PC-9 (cell line): ENCODE results near the gene IFNGR2. TPM values are rescaled to one million over a fixed set of nuclear protein-coding genes. Genes with fewer than 3 reads are reported as not detected.

ENCODE experiments used
- BruUV-seq: library from RNA; stranded (reverse); fragments of 400-500 nt; replicated peaks from 2 replicates; lab custom pipeline; 2021; lab: Mats Ljungman, UMichigan
- CTCF ChIA-PET: fragments of 300-600 bp; sonication (Branson Sonifier 250); formaldehyde crosslinking; loops from one replicate; lab custom pipeline; 2022; ENCODE audit warnings: antibody characterized with exemption; lab: Charles Lee
- POLR2A ChIA-PET: fragments of 300-600 bp; sonication (Branson Sonifier 250); formaldehyde crosslinking; loops from one replicate; lab custom pipeline; 2022; ENCODE audit warnings: antibody characterized with exemption; ENCODE audit not compliant: unreplicated experiment; lab: Charles Lee
- DNase-seq, 2 experiments: peaks; one replicate each; pipeline versions ENCODE4 v3.0.0 to v3.0.0-alpha.2; 2015 to 2022; ENCODE audit warnings: mixed read lengths in 1 of 2
- H2AFZ ChIP-seq: fragments of 200-600 bp; sonication (generic); 2 replicates; pipeline ENCODE4 v1.8.1; 2017; ENCODE audit warnings: antibody characterized with exemption
- H3F3A ChIP-seq: fragments of 200-600 bp; sonication (generic); 2 replicates; pipeline ENCODE4 v1.8.1; 2017; ENCODE audit warnings: antibody characterized with exemption, mild to moderate bottlenecking, low read depth; ENCODE audit not compliant: insufficient read depth
- H3K27ac ChIP-seq: fragments of 200-600 bp; sonication (generic); 2 replicates; pipeline ENCODE4 v1.6.1; 2016; ENCODE audit warnings: mixed run types
- H3K27me3 ChIP-seq: fragments of 200-600 bp; sonication (generic); 2 replicates; pipeline ENCODE4 v1.6.1; 2016; ENCODE audit warnings: low read depth, mixed run types; ENCODE audit not compliant: insufficient read depth
- H3K36me3 ChIP-seq: fragments of 200-600 bp; sonication (generic); 2 replicates; pipeline ENCODE4 v1.6.1; 2016; ENCODE audit warnings: low read depth, mixed run types
- H3K4me1 ChIP-seq: fragments of 200-600 bp; sonication (generic); replicated peaks from 2 replicates; pipeline ENCODE4 v1.6.1; 2016; ENCODE audit warnings: mixed run types; ENCODE audit not compliant: insufficient read depth
- H3K4me2 ChIP-seq: fragments of 200-600 bp; sonication (generic); 2 replicates; pipeline ENCODE4 v1.6.1; 2017; ENCODE audit warnings: mixed run types
- H3K4me3 ChIP-seq: fragments of 200-600 bp; sonication (generic); 2 replicates; pipeline ENCODE4 v1.6.1; 2016; ENCODE audit warnings: mixed run types
- H3K79me2 ChIP-seq: fragments of 200-600 bp; sonication (generic); 2 replicates; pipeline ENCODE4 v1.6.1; 2017; ENCODE audit warnings: low read depth, mixed run types
- H3K9me2 ChIP-seq: fragments of 200-600 bp; sonication (generic); 2 replicates; pipeline ENCODE4 v1.8.1; 2017; ENCODE audit warnings: mild to moderate bottlenecking; ENCODE audit not compliant: insufficient read depth
- H3K9me3 ChIP-seq: fragments of 200-600 bp; sonication (generic); 2 replicates; pipeline ENCODE4 v1.8.1; 2016; ENCODE audit warnings: low read depth; ENCODE audit not compliant: insufficient read depth
- H4K20me1 ChIP-seq: fragments of 200-600 bp; sonication (generic); 2 replicates; pipeline ENCODE4 v1.8.1; 2017; ENCODE audit not compliant: insufficient read depth
- CTCF ChIP-seq: fragments of 200-600 bp; sonication (generic); conservative IDR thresholded peaks from 2 replicates; pipeline ENCODE4 v1.6.1; 2017; ENCODE audit warnings: mixed run types, antibody characterized with exemption, mild to moderate bottlenecking, moderate library complexity
- EZH2 ChIP-seq: fragments of 200-600 bp; sonication (generic); IDR thresholded peaks from 2 replicates; pipeline ENCODE4 v1.8.0; 2017; ENCODE audit warnings: antibody characterized with exemption, low read depth
- intact Hi-C: fragments of 100-400 bp; cut with micrococcal nuclease; formaldehyde crosslinking; loops from one replicate; pipeline ENCODE4 v1.10.0; 2022; ENCODE audit not compliant: unreplicated experiment
- total RNA-seq: library from RNA; stranded (reverse); gene quantifications from 2 replicates; pipeline ENCODE4 v1.2.3, GENCODE V29; 2021

IFNGR2 gene
- total RNA-seq, 1 experiment from 2014 or later = 16.0 TPM

GRCh38 chr21:33357177-33357576 lies 46.0 kb upstream of the IFNGR2 start:
- no peak for DNase-seq
- no peaks in the 10 kb centered on the region for H3K9me2 ChIP-seq
- no peaks in the 10 kb centered on the region for H3K9me3 ChIP-seq
- H3K4me1 ChIP-seq = 0 out of 2 replicates have a peak, but pooled peaks cover 6% of the 10 kb centered on the region
- no peaks in the 10 kb centered on the region for H3K79me2 ChIP-seq
- no peak overlapping the region for H3K4me2 ChIP-seq
- no peak overlapping the region for H3K27ac ChIP-seq
- H3K4me3 ChIP-seq = no peak overlapping the region
- intact Hi-C loops = no loop called here
- H3K27me3 ChIP-seq = no peaks in the 10 kb centered on the region
- H4K20me1 ChIP-seq = no peaks in the 10 kb centered on the region
- H2AFZ ChIP-seq = no peak overlapping the region
- H3F3A ChIP-seq = peaks cover 12% of the 10 kb centered on the region; the same call in 1 of the 2 replicates
- TF ChIP-seq EZH2 (no peak), CTCF (no peak)
- POLR2A ChIA-PET = no interaction called here
- CTCF ChIA-PET = no interaction called here
- BruUV-seq = no TSS peak
- H3K36me3 ChIP-seq = no peaks in the 10 kb centered on the region

GRCh38 chr21:33359446-33359845 lies 43.8 kb upstream of the IFNGR2 start:
- intact Hi-C loops = no loop called here
- no TSS peak for BruUV-seq
- H2AFZ ChIP-seq = no peak overlapping the region
- ChIA-PET POLR2A (no interaction called here), CTCF (no interaction called here)
- H4K20me1 ChIP-seq = no peaks in the 10 kb centered on the region
- no peak overlapping the region for H3K4me2 ChIP-seq
- no peaks in the 10 kb centered on the region for H3K9me2 ChIP-seq
- H3K4me1 ChIP-seq = 0 out of 2 replicates have a peak, but pooled peaks cover 6% of the 10 kb centered on the region
- no peaks in the 10 kb centered on the region for H3K9me3 ChIP-seq
- no peak for TF ChIP-seq EZH2
- TF ChIP-seq CTCF = no peak
- no peak overlapping the region for H3K27ac ChIP-seq
- no peaks in the 10 kb centered on the region for H3K79me2 ChIP-seq
- H3K27me3 ChIP-seq = no peaks in the 10 kb centered on the region
- peaks cover 12% of the 10 kb centered on the region; the same call in 1 of the 2 replicates for H3F3A ChIP-seq
- no peak for DNase-seq
- no peak overlapping the region for H3K4me3 ChIP-seq
- no peaks in the 10 kb centered on the region for H3K36me3 ChIP-seq

- Histone ChIP-seq H2AFZ (no peak overlapping the region), H3K27ac (no peak overlapping the region), H3K36me3 (no peaks in the 10 kb centered on the region), H3K79me2 (no peaks in the 10 kb centered on the region), H3K4me3 (no peak overlapping the region), H3K4me1 (0 out of 2 replicates have a peak, but pooled peaks cover 6% of the 10 kb centered on the region), H3K9me3 (no peaks in the 10 kb centered on the region), H3K4me2 (no peak overlapping the region), H3K9me2 (no peaks in the 10 kb centered on the region), H3F3A (peaks cover 12% of the 10 kb centered on the region; the same call in 1 of the 2 replicates), H4K20me1 (no peaks in the 10 kb centered on the region), H3K27me3 (no peaks in the 10 kb centered on the region)
- ChIA-PET POLR2A (no interaction called here), CTCF (interaction anchor here (0.6 kb wide), 1 partner anchor 88 kb away, joined by 5 read pairs; no protein-coding TSS in a partner anchor)
- intact Hi-C loops = loop anchor here (2.0 kb wide), 1 partner anchor 85 kb away; no protein-coding TSS in a partner anchor
- no peak for DNase-seq
- no TSS peak for BruUV-seq
- TF ChIP-seq CTCF = no peak
- no peak for TF ChIP-seq EZH2
Measured at GRCh38 chr21:33360281-33360680, 42.9 kb upstream of the IFNGR2 start.
